Lower leg skin (tissue), 4 donors: Measurements from ENCODE around the gene MYCL. TPM values are rescaled to one million over a fixed set of nuclear protein-coding genes. Genes with fewer than 3 reads are reported as not detected.

Experiments used
- DNase-seq, 2 donors: peaks; one replicate each; pipeline ENCODE4 v3.0.0-alpha.2; 2019; ENCODE audit warnings: low spot score in 2 of 2
- H3K4me3 ChIP-seq: fragments of 200-600 bp; sonication (generic); 2 replicates; pipeline ENCODE4 v1.5.1; 2017; ENCODE audit warnings: mild to moderate bottlenecking, low read depth; ENCODE audit not compliant: poor library complexity, severe bottlenecking
- CTCF ChIP-seq, 3 donors: fragments of 450-650 bp; IDR thresholded peaks; one replicate each; pipeline ENCODE4 v1.5.1; 2016; ENCODE audit warnings: antibody characterized with exemption in 3 of 3, mild to moderate bottlenecking in 3 of 3, moderate library complexity in 2 of 3
- POLR2A ChIP-seq, 2 donors: fragments of 450-650 bp; IDR thresholded peaks; one replicate each; pipeline ENCODE4 v1.6.1; 2016 to 2017; ENCODE audit warnings: antibody characterized with exemption in 2 of 2, mild to moderate bottlenecking in 1 of 2, moderate library complexity in 1 of 2
- WGBS, 2 donors: methylation state at CpG; one replicate each; pipeline ENCODE4 v1.1.5; 2018; 5-methylcytosine and 5-hydroxymethylcytosine counted together
- intact Hi-C: fragments of 100-400 bp; cut with DNase I; formaldehyde crosslinking; loops from one replicate; pipeline ENCODE4 v1.15.0; 2023; ENCODE audit warnings: low total_unique reads
- total RNA-seq, 4 donors: library from RNA; depleted of rRNA; stranded (reverse); fragments of >200 nt; gene quantifications; one replicate each; pipeline ENCODE4 v1.1.0, GENCODE V29; 2016

MYCL gene
- total RNA-seq, 4 donors from 2014 or later = 66.9 to 178 (median 123) TPM

- intact Hi-C loops = no loop called here
- TF ChIP-seq CTCF (IDR thresholded peaks at IDR 0.05) (no peak), POLR2A (IDR thresholded peaks at IDR 0.05) (no peak)
- no peak for DNase-seq
- no peak overlapping the region for H3K4me3 ChIP-seq
- 95 to 98% methylated on average over 8 of the region's 8 CpGs for WGBS, 2 donors
Measured at GRCh38 chr1:39854738-39855137, 47.0 kb downstream of the MYCL start.

- intact Hi-C loops = no loop called here
- H3K4me3 ChIP-seq = no peak overlapping the region
- no peak for DNase-seq
- TF ChIP-seq CTCF (IDR thresholded peaks at IDR 0.05) = no peak
- TF ChIP-seq POLR2A (IDR thresholded peaks at IDR 0.05) = no peak
Measured at GRCh38 chr1:39854314-39854713, 47.4 kb downstream of the MYCL start.

GRCh38 chr1:39852876-39853275 lies 48.8 kb downstream of the MYCL start:
- no peak overlapping the region for H3K4me3 ChIP-seq
- DNase-seq = no peak
- intact Hi-C loops = no loop called here
- TF ChIP-seq CTCF (IDR thresholded peaks at IDR 0.05) (no peak), POLR2A (IDR thresholded peaks at IDR 0.05) (no peak)
- 74 to 78% methylated on average over 1 of the region's 1 CpG for WGBS, 2 donors

- DNase-seq = no peak
- WGBS, 2 donors = 47 to 56% methylated on average over 5 of the region's 5 CpGs
- no peak overlapping the region for H3K4me3 ChIP-seq
- no peak for TF ChIP-seq CTCF (IDR thresholded peaks at IDR 0.05)
- no peak for TF ChIP-seq POLR2A (IDR thresholded peaks at IDR 0.05)
- intact Hi-C loops = no loop called here
Measured at GRCh38 chr1:39852214-39852791, 49.4 kb downstream of the MYCL start.

- intact Hi-C loops = no loop called here
- TF ChIP-seq CTCF (IDR thresholded peaks at IDR 0.05) (no peak), POLR2A (IDR thresholded peaks at IDR 0.05) (no peak)
- peak in 1 of 2 donors; percentile 56 for DNase-seq
- 49% methylated on average over 3 of the region's 3 CpGs for WGBS, 2 donors
- no peak overlapping the region for H3K4me3 ChIP-seq
Measured at GRCh38 chr1:39850606-39851216, 51.0 kb downstream of the MYCL start.

- 83 to 88% methylated on average over 1 of the region's 1 CpG for WGBS, 2 donors
- no peak overlapping the region for H3K4me3 ChIP-seq
- intact Hi-C loops = no loop called here
- DNase-seq = no peak
- TF ChIP-seq POLR2A (IDR thresholded peaks at IDR 0.05) (no peak), CTCF (IDR thresholded peaks at IDR 0.05) (no peak)
Measured at GRCh38 chr1:39849203-39849602, 52.5 kb downstream of the MYCL start.
